ENCODE results near the gene MOB1A. TPM values are rescaled to one million over a fixed set of nuclear protein-coding genes. Genes with fewer than 3 reads are reported as not detected.

Gene MOB1A
- total RNA-seq, 2 donors from 2014 or later: 167 to 228 TPM

GRCh38 chr2:74149570-74150319 is 28.9 kb downstream of the MOB1A start:
- ATAC-seq (no peak), DNase-seq (ENCODE audit: low spot score) (no peak)
- peaks cover 13% of the 10 kb centered on the region for H3K36me3 Mint-ChIP-seq
- H3K27me3 Mint-ChIP-seq: no peaks in the 10 kb centered on the region
- no peak overlapping the region for H3K4me3 Mint-ChIP-seq
- peak overlapping the region in 1 of 2 donors; percentile 24 for H3K27ac Mint-ChIP-seq
- H3K4me1 Mint-ChIP-seq (ENCODE audit: low read depth in 2 of 2): peaks cover 9% of the 10 kb centered on the region in 2 donors
- H3K9me3 Mint-ChIP-seq: no peaks in the 10 kb centered on the region

GRCh38 chr2:74149247-74149525 is 29.5 kb downstream of the MOB1A start:
- DNase-seq (ENCODE audit: low spot score): no peak
- Mint-ChIP-seq H3K27me3 (no peaks in the 10 kb centered on the region), H3K36me3 (peaks cover 13% of the 10 kb centered on the region), H3K9me3 (no peaks in the 10 kb centered on the region), H3K4me3 (no peak overlapping the region), H3K4me1 (ENCODE audit: low read depth in 2 of 2) (peaks cover 9% of the 10 kb centered on the region in 2 donors), H3K27ac (no peak overlapping the region)
- no peak for ATAC-seq

- Mint-ChIP-seq H3K36me3 (peaks cover 11% of the 10 kb centered on the region), H3K4me1 (ENCODE audit: low read depth in 2 of 2) (peaks cover 8 to 9% of the 10 kb centered on the region in 2 donors), H3K4me3 (no peak overlapping the region), H3K27ac (no peak overlapping the region), H3K27me3 (no peaks in the 10 kb centered on the region), H3K9me3 (no peaks in the 10 kb centered on the region)
- DNase-seq (ENCODE audit: low spot score) (no peak), ATAC-seq (no peak)
Observed at GRCh38 chr2:74148457-74149246, 30.0 kb downstream of the MOB1A start.

GRCh38 chr2:74147727-74148456 is 30.8 kb downstream of the MOB1A start, which contains the start of gene BOLA3:
Gene BOLA3, minus strand, starts transcription at chr2:74147912. Its CDS starts 38 bp downstream, at chr2:74147874.
- Mint-ChIP-seq H3K9me3 (no peaks in the 10 kb centered on the region), H3K36me3 (peaks cover 5% of the 10 kb centered on the region), H3K27me3 (no peaks in the 10 kb centered on the region), H3K4me3 (no peak within 1 kb of the TSS), H3K4me1 (ENCODE audit: low read depth in 2 of 2) (peaks cover under 1 to 7% of the 10 kb centered on the region in 2 donors), H3K27ac (no peak within 1 kb of the TSS)
- peak; percentile 94 for DNase-seq (ENCODE audit: low spot score)
- peak; percentile 98 for ATAC-seq

- Mint-ChIP-seq H3K4me1 (ENCODE audit: low read depth in 2 of 2) (peaks cover 0 to 11% of the 10 kb centered on the region in 2 donors), H3K36me3 (peaks cover 9% of the 10 kb centered on the region), H3K27me3 (no peaks in the 10 kb centered on the region), H3K27ac (no peak overlapping the region), H3K9me3 (no peaks in the 10 kb centered on the region), H3K4me3 (no peak overlapping the region)
- peak; percentile 70 to 72 for ATAC-seq
- peak; percentile 65 for DNase-seq (ENCODE audit: low spot score)
Observed at GRCh38 chr2:74146929-74147726, 31.6 kb downstream of the MOB1A start.

GRCh38 chr2:74142340-74142739 is 36.3 kb downstream of the MOB1A start:
- no peak for DNase-seq (ENCODE audit: low spot score)
- H3K36me3 Mint-ChIP-seq: peaks cover 6% of the 10 kb centered on the region
- no peaks in the 10 kb centered on the region for H3K27me3 Mint-ChIP-seq
- ATAC-seq: no peak
- H3K4me3 Mint-ChIP-seq: no peak overlapping the region
- H3K4me1 Mint-ChIP-seq (ENCODE audit: low read depth in 2 of 2): peaks cover 6 to 15% of the 10 kb centered on the region in 2 donors
- no peak overlapping the region for H3K27ac Mint-ChIP-seq
- no peaks in the 10 kb centered on the region for H3K9me3 Mint-ChIP-seq

- H3K27ac Mint-ChIP-seq: no peak overlapping the region
Observed at GRCh38 chr2:74138600-74139323, 39.9 kb downstream of the MOB1A start.

GRCh38 chr2:74137651-74138599 is 40.8 kb downstream of the MOB1A start:
- Mint-ChIP-seq H3K4me3 (no peak overlapping the region), H3K27me3 (no peaks in the 10 kb centered on the region), H3K4me1 (ENCODE audit: low read depth in 2 of 2) (peaks cover 6 to 11% of the 10 kb centered on the region in 2 donors), H3K36me3 (peaks cover 16% of the 10 kb centered on the region), H3K9me3 (no peaks in the 10 kb centered on the region), H3K27ac (no peak overlapping the region)
- ATAC-seq: peak; percentile 26 to 31
- DNase-seq (ENCODE audit: low spot score): no peak

More at GRCh38 chr2:74138600-74139323, 39.9 kb downstream of the MOB1A start:
- Mint-ChIP-seq H3K4me1 (ENCODE audit: low read depth in 2 of 2) (peaks cover 6 to 11% of the 10 kb centered on the region in 2 donors), H3K27me3 (no peaks in the 10 kb centered on the region), H3K4me3 (no peak overlapping the region), H3K9me3 (no peaks in the 10 kb centered on the region), H3K36me3 (peaks cover 12% of the 10 kb centered on the region)
- DNase-seq (ENCODE audit: low spot score): no peak
- ATAC-seq: no peak

GRCh38 chr2:74131901-74132300 is 46.8 kb downstream of the MOB1A start:
- peaks cover 0 to 2% of the 10 kb centered on the region in 2 donors for H3K4me1 Mint-ChIP-seq (ENCODE audit: low read depth in 2 of 2)
- no peak overlapping the region for H3K4me3 Mint-ChIP-seq
- H3K27ac Mint-ChIP-seq: no peak overlapping the region
- H3K27me3 Mint-ChIP-seq: peaks cover 5 to 13% of the 10 kb centered on the region in 2 donors
- no peaks in the 10 kb centered on the region for H3K9me3 Mint-ChIP-seq
- no peak for DNase-seq (ENCODE audit: low spot score)
- peaks cover 10% of the 10 kb centered on the region for H3K36me3 Mint-ChIP-seq
- no peak for ATAC-seq

GRCh38 chr2:74130211-74130995 is 48.3 kb downstream of the MOB1A start:
- Mint-ChIP-seq H3K36me3 (peaks cover 10% of the 10 kb centered on the region), H3K4me1 (ENCODE audit: low read depth in 2 of 2) (peaks cover 0 to 2% of the 10 kb centered on the region in 2 donors), H3K4me3 (no peak overlapping the region), H3K27me3 (peaks cover 5 to 13% of the 10 kb centered on the region in 2 donors), H3K27ac (no peak overlapping the region), H3K9me3 (no peaks in the 10 kb centered on the region)
- no peak for ATAC-seq
- no peak for DNase-seq (ENCODE audit: low spot score)

- H3K27me3 Mint-ChIP-seq: peaks cover 5 to 13% of the 10 kb centered on the region in 2 donors
Observed at GRCh38 chr2:74128206-74128605, 50.5 kb downstream of the MOB1A start.

More at GRCh38 chr2:74128206-74128605, 50.5 kb downstream of the MOB1A start:
- Mint-ChIP-seq H3K4me3 (no peak overlapping the region), H3K9me3 (no peaks in the 10 kb centered on the region), H3K27ac (no peak overlapping the region), H3K4me1 (ENCODE audit: low read depth in 2 of 2) (peaks cover 0 to 2% of the 10 kb centered on the region in 2 donors), H3K36me3 (peaks cover 2% of the 10 kb centered on the region)
- no peak for ATAC-seq
- DNase-seq (ENCODE audit: low spot score): no peak
